HepG2 (cell line): ENCODE results near the gene TTLL10.

Source experiments
- AFF4 ChIP-seq: sonication (generic); formaldehyde crosslinking; IDR thresholded peaks from 2 replicates; pipeline ENCODE4 v1.4.0; 2020; ENCODE audit warnings: missing genetic modification reagents
- BCL6 ChIP-seq: IDR thresholded peaks from 2 replicates; pipeline ENCODE4 v1.6.1; 2016; ENCODE audit warnings: missing genetic modification reagents, missing compliant biosample characterization
- CHD4 ChIP-seq: fragments of 200-600 bp; sonication (generic); IDR thresholded peaks from 2 replicates; pipeline ENCODE4 v1.7.0; 2017; ENCODE audit warnings: mild to moderate bottlenecking, low read length, borderline replicate concordance
- KDM2A ChIP-seq: sonication (generic); formaldehyde crosslinking; IDR thresholded peaks from 2 replicates; pipeline ENCODE4 v1.4.0; 2020; ENCODE audit warnings: low read depth, missing genetic modification reagents, borderline replicate concordance
- MYNN ChIP-seq: sonication (generic); formaldehyde crosslinking; IDR thresholded peaks from 2 replicates; pipeline ENCODE4 v1.4.0; 2020; ENCODE audit warnings: mild to moderate bottlenecking, low read depth, missing genetic modification reagents
- SP4 ChIP-seq: sonication (generic); formaldehyde crosslinking; IDR thresholded peaks from 2 replicates; pipeline ENCODE4 v1.8.1; 2023; ENCODE audit warnings: mild to moderate bottlenecking, missing genetic modification reagents
- SUZ12 ChIP-seq: fragments of 150-350 bp; IDR thresholded peaks from 2 replicates; pipeline ENCODE4 v1.6.1; 2014; ENCODE audit warnings: low read depth, low read length
- TAF1 ChIP-seq: sonication (generic); formaldehyde crosslinking; IDR thresholded peaks from 2 replicates; pipeline ENCODE4 v1.4.0; 2020; ENCODE audit warnings: missing genetic modification reagents
- ZBTB14 ChIP-seq: sonication (generic); formaldehyde crosslinking; IDR thresholded peaks from 2 replicates; pipeline ENCODE4 v1.4.0; 2020; ENCODE audit warnings: missing genetic modification reagents
- TF ChIP-seq, protein P1 (sequence below): sonication (generic); formaldehyde crosslinking; IDR thresholded peaks from 2 replicates; pipeline ENCODE4 v1.5.0; 2020; ENCODE audit warnings: mild to moderate bottlenecking, missing genetic modification reagents, moderate library complexity
- TF ChIP-seq, protein P2 (sequence below): IDR thresholded peaks from 2 replicates; pipeline ENCODE4 v1.6.1; 2012; ENCODE audit warnings: inconsistent platforms
- TF ChIP-seq, protein P3 (sequence below): IDR thresholded peaks from 2 replicates; pipeline ENCODE4 v1.6.1; 2016

- TF ChIP-seq, protein P1, sequence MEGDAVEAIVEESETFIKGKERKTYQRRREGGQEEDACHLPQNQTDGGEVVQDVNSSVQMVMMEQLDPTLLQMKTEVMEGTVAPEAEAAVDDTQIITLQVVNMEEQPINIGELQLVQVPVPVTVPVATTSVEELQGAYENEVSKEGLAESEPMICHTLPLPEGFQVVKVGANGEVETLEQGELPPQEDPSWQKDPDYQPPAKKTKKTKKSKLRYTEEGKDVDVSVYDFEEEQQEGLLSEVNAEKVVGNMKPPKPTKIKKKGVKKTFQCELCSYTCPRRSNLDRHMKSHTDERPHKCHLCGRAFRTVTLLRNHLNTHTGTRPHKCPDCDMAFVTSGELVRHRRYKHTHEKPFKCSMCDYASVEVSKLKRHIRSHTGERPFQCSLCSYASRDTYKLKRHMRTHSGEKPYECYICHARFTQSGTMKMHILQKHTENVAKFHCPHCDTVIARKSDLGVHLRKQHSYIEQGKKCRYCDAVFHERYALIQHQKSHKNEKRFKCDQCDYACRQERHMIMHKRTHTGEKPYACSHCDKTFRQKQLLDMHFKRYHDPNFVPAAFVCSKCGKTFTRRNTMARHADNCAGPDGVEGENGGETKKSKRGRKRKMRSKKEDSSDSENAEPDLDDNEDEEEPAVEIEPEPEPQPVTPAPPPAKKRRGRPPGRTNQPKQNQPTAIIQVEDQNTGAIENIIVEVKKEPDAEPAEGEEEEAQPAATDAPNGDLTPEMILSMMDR (CRISPR knock-in tag) = no peak
- TF ChIP-seq, protein P2, sequence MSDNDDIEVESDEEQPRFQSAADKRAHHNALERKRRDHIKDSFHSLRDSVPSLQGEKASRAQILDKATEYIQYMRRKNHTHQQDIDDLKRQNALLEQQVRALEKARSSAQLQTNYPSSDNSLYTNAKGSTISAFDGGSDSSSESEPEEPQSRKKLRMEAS = no peak
- TF ChIP-seq CHD4 (no peak), SP4 (no peak), SUZ12 (no peak), MYNN (CRISPR knock-in tag) (no peak), AFF4 (CRISPR knock-in tag) (no peak), ZBTB14 (no peak), KDM2A (CRISPR knock-in tag) (no peak), BCL6 (no peak), TAF1 (no peak)
- TF ChIP-seq, protein P3, sequence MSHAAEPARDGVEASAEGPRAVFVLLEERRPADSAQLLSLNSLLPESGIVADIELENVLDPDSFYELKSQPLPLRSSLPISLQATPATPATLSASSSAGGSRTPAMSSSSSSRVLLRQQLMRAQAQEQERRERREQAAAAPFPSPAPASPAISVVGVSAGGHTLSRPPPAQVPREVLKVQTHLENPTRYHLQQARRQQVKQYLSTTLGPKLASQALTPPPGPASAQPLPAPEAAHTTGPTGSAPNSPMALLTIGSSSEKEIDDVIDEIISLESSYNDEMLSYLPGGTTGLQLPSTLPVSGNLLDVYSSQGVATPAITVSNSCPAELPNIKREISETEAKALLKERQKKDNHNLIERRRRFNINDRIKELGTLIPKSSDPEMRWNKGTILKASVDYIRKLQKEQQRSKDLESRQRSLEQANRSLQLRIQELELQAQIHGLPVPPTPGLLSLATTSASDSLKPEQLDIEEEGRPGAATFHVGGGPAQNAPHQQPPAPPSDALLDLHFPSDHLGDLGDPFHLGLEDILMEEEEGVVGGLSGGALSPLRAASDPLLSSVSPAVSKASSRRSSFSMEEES (CRISPR knock-in tag) = no peak
Observed at GRCh38 chr1:1149416-1149815, 24.3 kb upstream of the TTLL10 start.
